IPS-18c (cell line): ENCODE results near the gene BOK.

Experiments
- H3K4me3 ChIP-seq: 2 replicates; pipeline ENCODE4 v1.7.0; 2013; ENCODE audit warnings: low read depth, mild to moderate bottlenecking, low read length, moderate library complexity; ENCODE audit not compliant: insufficient read depth
- H3K9me3 ChIP-seq: one replicate; pipeline ENCODE4 v1.6.1; 2013; ENCODE audit warnings: mild to moderate bottlenecking, low read length, moderate library complexity; ENCODE audit not compliant: control insufficient read depth, insufficient read depth

The BOK gene

GRCh38 chr2:241619597-241620418 lies 61.3 kb downstream of the BOK start:
- no peak overlapping the region for H3K4me3 ChIP-seq
- H3K9me3 ChIP-seq = no peaks in the 10 kb centered on the region

- no peak overlapping the region for H3K4me3 ChIP-seq
- no peaks in the 10 kb centered on the region for H3K9me3 ChIP-seq
Observed at GRCh38 chr2:241620419-241620769, 61.8 kb downstream of the BOK start.
